DMS153 treated with DMSO at 0.1 percent for 48 hours (cell line): Measurements from ENCODE around the gene ATG5.
"Not testable (repeated sequence)": the region's sequence is repeated elsewhere in the genome, so short reads cannot be mapped to it uniquely, and the experiment has no call there.

Experiments used
- DNase-seq: peaks from one replicate; lab custom pipeline; 2025; ENCODE audit not compliant: unreplicated experiment; lab: John Stamatoyannopoulos, UW

ATG5 gene

GRCh38 chr6:106259748-106260147 is 65.8 kb downstream of the ATG5 start:
- DNase-seq = not testable (repeated sequence)

- no peak for DNase-seq
These were observed 66.8 kb downstream of the ATG5 start for GRCh38 chr6:106258726-106259125.

GRCh38 chr6:106257195-106257594 is 68.4 kb downstream of the ATG5 start:
- DNase-seq = no peak

- no peak for DNase-seq
These were observed 69.2 kb downstream of the ATG5 start for GRCh38 chr6:106256201-106256968.

GRCh38 chr6:106255306-106255705 is 70.3 kb downstream of the ATG5 start:
- no peak for DNase-seq

- DNase-seq = no peak
These were observed 70.9 kb downstream of the ATG5 start for GRCh38 chr6:106254636-106255035.

- DNase-seq = no peak
These were observed 71.8 kb downstream of the ATG5 start for GRCh38 chr6:106253731-106254130.

GRCh38 chr6:106253172-106253571 is 72.4 kb downstream of the ATG5 start:
- DNase-seq = no peak

GRCh38 chr6:106252687-106253086 is 72.9 kb downstream of the ATG5 start:
- DNase-seq = no peak

GRCh38 chr6:106251531-106252255 is 73.9 kb downstream of the ATG5 start:
- not testable (repeated sequence) for DNase-seq

GRCh38 chr6:106250953-106251352 is 74.6 kb downstream of the ATG5 start:
- no peak for DNase-seq

GRCh38 chr6:106249658-106250057 is 75.9 kb downstream of the ATG5 start:
- DNase-seq = no peak

GRCh38 chr6:106247733-106248132 is 77.8 kb downstream of the ATG5 start:
- no peak for DNase-seq

GRCh38 chr6:106247293-106247692 is 78.3 kb downstream of the ATG5 start:
- DNase-seq = no peak

GRCh38 chr6:106244931-106245330 is 80.6 kb downstream of the ATG5 start:
- no peak for DNase-seq

- no peak for DNase-seq
These were observed 81.0 kb downstream of the ATG5 start for GRCh38 chr6:106244521-106244920.

- DNase-seq = no peak
These were observed 82.3 kb downstream of the ATG5 start for GRCh38 chr6:106243261-106243660.

GRCh38 chr6:106241498-106241897 is 84.1 kb downstream of the ATG5 start:
- DNase-seq = no peak

- no peak for DNase-seq
These were observed 88.3 kb downstream of the ATG5 start for GRCh38 chr6:106237286-106237685.

GRCh38 chr6:106229876-106230445 is 95.6 kb downstream of the ATG5 start:
- DNase-seq = not testable (repeated sequence)

GRCh38 chr6:106227612-106228507 is 97.7 kb downstream of the ATG5 start:
- DNase-seq = no peak
